Omental fat pad (tissue), 4 donors: ENCODE measurements around the gene BCL2. TPM values are rescaled to one million over a fixed set of nuclear protein-coding genes. Genes with fewer than 3 reads are reported as not detected.

Source experiments
- ATAC-seq: fragments of 150-250 bp; one replicate; pipeline ENCODE4 v1.9.1; 2016; ENCODE audit warnings: mild to moderate bottlenecking, moderate library complexity; ENCODE audit not compliant: low FRiP score
- DNase-seq: peaks from one replicate; pipeline ENCODE4 v3.0.0-alpha.2; 2019; ENCODE audit warnings: low spot score
- total RNA-seq, 4 donors: library from RNA; depleted of rRNA; stranded (reverse); fragments of >200 nt; gene quantifications; one replicate each; pipeline ENCODE4 v1.1.0, GENCODE V29; 2016
- TF ChIP-seq, protein P1 (sequence below), 3 donors: fragments of 450-650 bp; IDR thresholded peaks; one replicate each; pipeline ENCODE4 v1.5.1; 2016 to 2017; ENCODE audit warnings: antibody characterized with exemption in 3 of 3, mild to moderate bottlenecking in 3 of 3, moderate library complexity in 2 of 3

Gene BCL2
- total RNA-seq, 4 donors from 2014 or later, result 18.4 to 84.5 (median 30.2) TPM

DNA sequence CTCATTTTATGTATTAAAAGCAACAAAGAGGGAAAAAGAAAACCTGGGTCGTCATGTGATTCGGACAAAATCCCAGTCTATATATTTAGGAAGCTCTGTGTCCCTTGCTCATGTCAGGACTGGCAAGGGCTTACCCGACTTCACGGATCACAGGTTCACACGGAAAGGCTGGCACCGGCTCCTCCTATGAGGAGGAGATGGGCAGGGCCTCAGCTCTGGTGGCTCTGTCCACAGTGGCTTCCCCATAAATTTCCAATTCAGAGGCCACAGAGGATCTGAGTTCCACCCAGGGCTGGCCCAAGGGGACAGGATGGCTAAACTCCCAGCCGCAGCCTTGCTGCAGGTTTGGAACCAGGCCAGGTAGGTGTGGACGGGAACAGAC is 186.8 kb downstream of the BCL2 start:
- TF ChIP-seq, protein P1, sequence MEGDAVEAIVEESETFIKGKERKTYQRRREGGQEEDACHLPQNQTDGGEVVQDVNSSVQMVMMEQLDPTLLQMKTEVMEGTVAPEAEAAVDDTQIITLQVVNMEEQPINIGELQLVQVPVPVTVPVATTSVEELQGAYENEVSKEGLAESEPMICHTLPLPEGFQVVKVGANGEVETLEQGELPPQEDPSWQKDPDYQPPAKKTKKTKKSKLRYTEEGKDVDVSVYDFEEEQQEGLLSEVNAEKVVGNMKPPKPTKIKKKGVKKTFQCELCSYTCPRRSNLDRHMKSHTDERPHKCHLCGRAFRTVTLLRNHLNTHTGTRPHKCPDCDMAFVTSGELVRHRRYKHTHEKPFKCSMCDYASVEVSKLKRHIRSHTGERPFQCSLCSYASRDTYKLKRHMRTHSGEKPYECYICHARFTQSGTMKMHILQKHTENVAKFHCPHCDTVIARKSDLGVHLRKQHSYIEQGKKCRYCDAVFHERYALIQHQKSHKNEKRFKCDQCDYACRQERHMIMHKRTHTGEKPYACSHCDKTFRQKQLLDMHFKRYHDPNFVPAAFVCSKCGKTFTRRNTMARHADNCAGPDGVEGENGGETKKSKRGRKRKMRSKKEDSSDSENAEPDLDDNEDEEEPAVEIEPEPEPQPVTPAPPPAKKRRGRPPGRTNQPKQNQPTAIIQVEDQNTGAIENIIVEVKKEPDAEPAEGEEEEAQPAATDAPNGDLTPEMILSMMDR (IDR thresholded peaks at IDR 0.05), result no peak
- DNase-seq (no peak), ATAC-seq (no peak)

DNA sequence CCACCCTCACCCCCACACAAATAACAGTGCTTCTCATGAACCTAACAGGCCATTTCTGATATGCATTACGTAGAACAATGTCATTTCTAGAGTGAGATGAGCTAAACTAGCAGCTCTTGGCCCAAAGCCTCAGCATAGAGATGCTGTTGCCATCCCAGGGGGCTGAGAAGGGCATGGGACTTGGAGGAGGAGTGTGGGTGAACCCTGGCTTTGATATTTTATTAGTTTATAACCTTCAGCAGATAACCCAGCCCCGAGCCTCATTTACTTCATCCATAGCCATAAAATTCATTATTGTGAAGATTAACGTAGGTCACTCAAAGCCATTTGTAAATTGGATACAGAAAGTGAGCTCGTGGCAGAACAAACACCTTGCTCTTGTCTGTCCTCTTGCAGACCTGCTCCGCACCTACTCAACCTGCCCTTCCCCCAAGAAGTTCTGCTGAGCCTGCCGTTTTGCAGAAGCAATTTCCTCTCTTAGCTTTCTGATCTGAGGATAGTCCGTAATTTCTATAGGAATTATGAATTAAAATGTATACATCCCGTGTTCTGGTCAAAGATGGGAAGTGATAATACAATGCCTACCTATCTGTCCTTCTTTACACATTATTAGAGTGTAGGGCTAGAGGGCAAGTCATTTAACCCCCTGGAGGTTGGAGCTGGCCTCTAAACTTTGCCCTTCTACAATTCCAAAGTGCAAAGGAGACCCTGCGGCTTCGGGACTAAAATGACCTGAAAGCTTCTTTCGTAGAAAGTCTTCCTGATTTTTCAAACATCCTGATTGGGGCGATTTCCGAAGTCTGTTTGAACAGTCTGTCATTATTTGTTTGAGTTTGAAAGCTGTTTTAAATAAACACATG is 187.4 kb downstream of the BCL2 start:
- no peak for ATAC-seq
- TF ChIP-seq, protein P1 (IDR thresholded peaks at IDR 0.05), result no peak
- DNase-seq, result no peak

DNA sequence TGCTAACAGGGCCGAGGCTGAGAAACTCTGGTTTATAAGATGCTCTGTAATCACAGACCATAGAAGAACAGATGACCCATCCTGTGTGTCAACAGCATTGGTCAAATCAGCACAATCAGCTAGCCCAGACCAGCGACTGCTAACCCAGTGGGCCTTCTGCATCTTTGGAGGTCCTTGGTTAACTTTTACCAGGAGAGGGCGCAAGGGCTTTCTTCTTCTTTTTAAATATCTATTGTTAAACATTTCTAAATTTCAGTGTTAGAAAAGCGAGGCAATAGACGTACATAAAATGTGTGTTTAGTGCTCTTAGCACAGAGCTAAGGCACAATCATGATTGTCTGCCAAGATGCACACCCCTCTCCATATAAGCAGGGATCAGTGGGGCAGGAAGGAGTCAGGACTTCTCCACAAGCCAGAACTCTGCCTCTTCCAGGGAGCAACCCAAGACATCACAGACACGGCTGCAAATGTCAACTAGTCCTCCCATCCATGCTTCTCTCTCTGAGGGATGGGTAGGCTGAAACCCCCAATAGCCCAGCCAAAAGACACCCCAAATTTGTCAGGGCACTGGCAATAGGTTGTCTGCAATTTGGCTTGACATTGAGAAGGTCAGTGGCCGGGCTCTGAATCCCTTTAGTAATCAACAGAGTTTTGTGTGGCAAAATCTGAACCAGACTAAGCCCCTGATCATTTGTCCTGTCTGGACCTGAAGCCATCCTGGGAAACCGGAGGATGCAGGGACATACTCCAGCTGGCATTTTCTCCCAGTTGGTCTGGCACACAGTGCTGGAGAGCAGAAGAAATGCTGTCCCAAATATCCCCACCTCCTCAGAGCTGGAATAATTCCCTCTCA is 188.2 kb downstream of the BCL2 start:
- no peak for DNase-seq
- no peak for ATAC-seq
- TF ChIP-seq, protein P1 (IDR thresholded peaks at IDR 0.05), result peak in 1 of 3 donors; percentile 13

DNA sequence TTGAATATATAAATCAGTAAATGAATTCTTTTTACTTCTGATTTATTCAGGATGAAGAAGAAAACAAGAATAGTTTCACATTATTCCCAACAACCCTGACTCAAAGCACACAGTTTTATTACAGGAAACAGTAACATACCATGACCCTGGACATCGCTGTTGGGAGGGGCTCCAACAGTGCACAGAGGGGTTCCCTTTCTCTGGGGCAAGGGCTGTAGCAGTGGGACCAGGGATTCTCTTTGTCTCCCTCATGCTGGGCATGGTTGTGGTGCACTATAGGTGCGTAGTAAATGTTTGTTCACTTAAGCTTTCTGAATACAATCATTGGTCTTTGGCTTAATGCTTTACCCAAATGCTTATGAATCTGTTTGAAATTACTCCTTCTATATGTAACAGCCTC is 189.4 kb downstream of the BCL2 start:
- DNase-seq (no peak), ATAC-seq (no peak)
- TF ChIP-seq, protein P1 (IDR thresholded peaks at IDR 0.05), result no peak

DNA sequence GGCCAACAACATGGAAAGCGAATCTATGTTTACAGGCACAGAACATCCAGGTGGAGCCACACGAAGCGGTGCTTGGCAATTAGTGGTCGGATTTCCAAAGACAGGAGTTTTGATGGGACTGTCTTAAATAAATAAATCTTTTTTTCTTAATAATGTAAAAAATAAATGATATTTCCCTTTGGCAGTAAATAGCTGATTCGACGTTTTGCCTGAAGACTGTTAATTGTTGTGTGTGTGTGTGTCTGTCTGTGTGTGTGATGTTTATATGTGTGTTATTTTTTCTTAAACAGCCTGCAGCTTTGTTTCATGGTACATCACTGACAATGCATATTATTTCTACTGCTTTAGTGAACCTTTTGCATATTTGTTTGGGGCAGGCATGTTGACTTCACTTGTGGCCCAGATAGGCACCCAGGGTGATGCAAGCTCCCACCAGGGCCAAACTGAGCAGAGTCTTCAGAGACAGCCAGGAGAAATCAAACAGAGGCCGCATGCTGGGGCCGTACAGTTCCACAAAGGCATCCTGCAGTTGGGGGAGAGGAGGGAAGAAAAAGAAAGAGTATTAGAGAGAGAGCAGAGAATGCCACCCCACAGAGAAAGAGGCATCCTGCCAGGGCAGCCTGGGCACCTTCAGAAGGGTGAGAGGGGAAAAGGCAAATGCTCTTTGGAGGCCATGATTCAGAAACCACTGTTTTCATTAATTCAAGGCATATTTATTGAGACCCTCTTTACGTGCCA is 191.2 kb downstream of the BCL2 start:
- ATAC-seq (no peak), DNase-seq (no peak)

More for the DNA sequence above, 191.2 kb downstream of the BCL2 start:
- TF ChIP-seq, protein P1 (IDR thresholded peaks at IDR 0.05), result no peak
